Testis (tissue), 3 donors: ENCODE data around the gene FSD1. TPM values are rescaled to one million over a fixed set of nuclear protein-coding genes. Genes with fewer than 3 reads are reported as not detected.

Experiments used
- DNase-seq: peaks from one replicate; pipeline ENCODE4 v3.0.0-alpha.2; 2019
- H3K27ac ChIP-seq, 2 donors: fragments of 200-600 bp; sonication (generic); one replicate each; pipeline ENCODE4 v1.5.1; 2019
- H3K27me3 ChIP-seq: fragments of 200-600 bp; sonication (generic); one replicate; pipeline ENCODE4 v1.5.1; 2019
- H3K36me3 ChIP-seq: fragments of 200-600 bp; sonication (generic); one replicate; pipeline ENCODE4 v1.5.1; 2017; ENCODE audit warnings: low read depth; ENCODE audit errors: missing control alignments
- H3K4me1 ChIP-seq: fragments of 200-600 bp; sonication (generic); one replicate; pipeline ENCODE4 v1.5.1; 2019
- H3K4me3 ChIP-seq, 2 donors: fragments of 200-600 bp; sonication (generic); one replicate each; pipeline ENCODE4 v1.5.1; 2017 to 2019
- H3K9me3 ChIP-seq: fragments of 200-600 bp; sonication (generic); one replicate; pipeline ENCODE4 v1.5.1; 2017
- POLR2A ChIP-seq: fragments of 450-650 bp; IDR thresholded peaks from one replicate; pipeline ENCODE4 v1.6.1; 2017; ENCODE audit warnings: antibody characterized with exemption, mild to moderate bottlenecking, moderate library complexity
- WGBS, 2 donors: methylation state at CpG; one replicate each; pipeline ENCODE4 v1.1.5; 2018; 5-methylcytosine and 5-hydroxymethylcytosine counted together
- intact Hi-C: fragments of 100-400 bp; cut with DNase I; formaldehyde crosslinking; loops from one replicate; pipeline ENCODE4 v1.15.1; 2023; ENCODE audit warnings: low total_unique reads
- polyA plus RNA-seq: library from polyadenylated mRNA; stranded (reverse); fragments of 350-450 nt; fragmentation: Illumina TruSeq; extraction: RNeasy Lipid Tissue Mini Kit (QIAGEN cat#74804); gene quantifications from one replicate; pipeline ENCODE4 v1.2.3, GENCODE V29; 2014; ENCODE audit warnings: low read depth, low replicate concordance; ENCODE audit not compliant: insufficient read depth
- total RNA-seq, 2 donors: library from RNA; depleted of rRNA; stranded (reverse); fragments of >200 nt; gene quantifications; one replicate each; pipeline ENCODE4 v1.2.3, GENCODE V29; 2016
- TF ChIP-seq, protein P1 (sequence below), 3 experiments: fragments of 450-650 bp in 2 of 3; fragments of 200-600 bp in 1 of 3; sonication (generic) in 1 of 3; IDR thresholded peaks; one replicate each; pipeline ENCODE4 v1.5.1; 2016 to 2019; ENCODE audit warnings: antibody characterized with exemption in 3 of 3, mild to moderate bottlenecking in 2 of 3, moderate library complexity in 1 of 3

The FSD1 gene
- total and polyA plus RNA-seq, 3 donors from 2014 or later: 18.2 to 24.9 (median 24.1) TPM

DNA sequence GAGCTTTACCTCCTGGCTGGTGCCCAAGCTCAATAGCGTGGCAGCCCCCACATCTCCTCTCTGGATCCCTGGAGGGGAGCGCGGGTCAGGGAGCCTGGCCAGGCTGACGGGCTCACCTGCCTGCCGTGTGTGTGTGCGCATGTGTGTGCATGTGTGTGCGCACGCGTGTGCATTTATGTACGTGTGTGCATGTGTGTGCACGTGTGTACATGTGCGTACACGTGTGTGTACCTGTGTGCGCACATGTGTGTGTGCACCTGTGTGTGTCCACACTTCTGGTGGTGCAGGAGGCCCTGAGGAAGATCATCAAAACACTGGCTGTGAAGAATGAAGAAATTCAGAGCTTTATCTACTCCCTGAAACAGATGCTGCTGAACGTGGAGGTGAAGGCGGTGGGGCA is 1.3 kb downstream of the FSD1 start:
- no peak for TF ChIP-seq POLR2A
- TF ChIP-seq, protein P1, sequence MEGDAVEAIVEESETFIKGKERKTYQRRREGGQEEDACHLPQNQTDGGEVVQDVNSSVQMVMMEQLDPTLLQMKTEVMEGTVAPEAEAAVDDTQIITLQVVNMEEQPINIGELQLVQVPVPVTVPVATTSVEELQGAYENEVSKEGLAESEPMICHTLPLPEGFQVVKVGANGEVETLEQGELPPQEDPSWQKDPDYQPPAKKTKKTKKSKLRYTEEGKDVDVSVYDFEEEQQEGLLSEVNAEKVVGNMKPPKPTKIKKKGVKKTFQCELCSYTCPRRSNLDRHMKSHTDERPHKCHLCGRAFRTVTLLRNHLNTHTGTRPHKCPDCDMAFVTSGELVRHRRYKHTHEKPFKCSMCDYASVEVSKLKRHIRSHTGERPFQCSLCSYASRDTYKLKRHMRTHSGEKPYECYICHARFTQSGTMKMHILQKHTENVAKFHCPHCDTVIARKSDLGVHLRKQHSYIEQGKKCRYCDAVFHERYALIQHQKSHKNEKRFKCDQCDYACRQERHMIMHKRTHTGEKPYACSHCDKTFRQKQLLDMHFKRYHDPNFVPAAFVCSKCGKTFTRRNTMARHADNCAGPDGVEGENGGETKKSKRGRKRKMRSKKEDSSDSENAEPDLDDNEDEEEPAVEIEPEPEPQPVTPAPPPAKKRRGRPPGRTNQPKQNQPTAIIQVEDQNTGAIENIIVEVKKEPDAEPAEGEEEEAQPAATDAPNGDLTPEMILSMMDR (IDR thresholded peaks at IDR 0.05): no peak
- intact Hi-C loops: no loop called here
- H3K4me1 ChIP-seq: no peaks in the 10 kb centered on the region
- no peaks in the 10 kb centered on the region for H3K27me3 ChIP-seq
- no peaks in the 10 kb centered on the region for H3K9me3 ChIP-seq
- 64 to 73% methylated on average over 7 to 16 of the region's 16 CpGs for WGBS, 2 donors
- no peak for DNase-seq
- no peaks in the 10 kb centered on the region for H3K36me3 ChIP-seq
- H3K4me3 ChIP-seq: no peak overlapping the region
- no peak overlapping the region for H3K27ac ChIP-seq

DNA sequence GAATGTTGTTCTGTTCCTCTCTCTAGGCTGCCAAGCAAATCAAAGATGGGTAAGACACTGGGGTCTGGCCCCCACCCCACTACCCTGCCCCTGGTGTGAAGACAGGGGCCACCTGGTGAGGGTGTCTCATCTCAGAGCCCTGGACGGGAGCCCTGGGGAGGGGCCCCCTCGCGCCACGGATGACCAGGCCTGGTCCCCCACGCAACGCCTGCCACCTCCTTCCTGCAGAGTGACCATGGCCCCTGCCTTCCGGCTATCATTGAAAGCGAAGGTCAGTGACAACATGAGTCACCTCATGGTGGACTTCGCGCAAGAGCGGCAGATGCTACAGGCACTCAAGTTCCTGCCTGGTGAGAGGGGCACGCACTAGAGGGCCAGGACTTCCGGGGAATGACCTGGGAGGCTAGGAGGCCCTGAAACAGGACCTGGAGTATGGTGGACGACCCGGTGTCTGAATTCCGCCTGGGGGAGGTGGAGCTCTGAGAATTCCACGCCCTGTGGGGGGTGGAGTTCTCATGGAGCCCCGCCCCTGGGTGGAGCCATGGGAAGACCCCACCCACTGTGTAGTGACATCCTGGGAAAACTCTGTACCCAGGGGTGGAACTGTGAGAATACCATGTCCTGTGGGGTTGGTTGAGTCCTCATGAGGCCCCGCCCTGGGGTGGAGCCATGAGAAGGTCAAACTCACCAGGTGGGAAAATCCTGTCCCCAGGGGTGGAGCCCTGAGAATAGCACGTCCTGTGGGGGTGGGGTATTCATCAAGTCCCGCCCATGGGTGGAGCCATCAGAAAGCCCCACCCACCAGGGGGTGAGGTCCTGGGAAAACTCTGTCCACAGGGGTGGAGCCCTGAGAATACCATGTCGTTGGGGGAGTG is 6.1 kb downstream of the FSD1 start:
- WGBS, 2 donors: 80 to 92% methylated on average over 15 to 22 of the region's 22 CpGs
- Histone ChIP-seq H3K27ac (no peak overlapping the region), H3K27me3 (no peaks in the 10 kb centered on the region), H3K4me1 (peaks cover 4% of the 10 kb centered on the region), H3K4me3 (no peak overlapping the region), H3K9me3 (no peaks in the 10 kb centered on the region), H3K36me3 (no peaks in the 10 kb centered on the region)
- DNase-seq: peak; percentile 57
- intact Hi-C loops: no loop called here
- TF ChIP-seq, protein P1 (IDR thresholded peaks at IDR 0.05): no peak
- no peak for TF ChIP-seq POLR2A

DNA sequence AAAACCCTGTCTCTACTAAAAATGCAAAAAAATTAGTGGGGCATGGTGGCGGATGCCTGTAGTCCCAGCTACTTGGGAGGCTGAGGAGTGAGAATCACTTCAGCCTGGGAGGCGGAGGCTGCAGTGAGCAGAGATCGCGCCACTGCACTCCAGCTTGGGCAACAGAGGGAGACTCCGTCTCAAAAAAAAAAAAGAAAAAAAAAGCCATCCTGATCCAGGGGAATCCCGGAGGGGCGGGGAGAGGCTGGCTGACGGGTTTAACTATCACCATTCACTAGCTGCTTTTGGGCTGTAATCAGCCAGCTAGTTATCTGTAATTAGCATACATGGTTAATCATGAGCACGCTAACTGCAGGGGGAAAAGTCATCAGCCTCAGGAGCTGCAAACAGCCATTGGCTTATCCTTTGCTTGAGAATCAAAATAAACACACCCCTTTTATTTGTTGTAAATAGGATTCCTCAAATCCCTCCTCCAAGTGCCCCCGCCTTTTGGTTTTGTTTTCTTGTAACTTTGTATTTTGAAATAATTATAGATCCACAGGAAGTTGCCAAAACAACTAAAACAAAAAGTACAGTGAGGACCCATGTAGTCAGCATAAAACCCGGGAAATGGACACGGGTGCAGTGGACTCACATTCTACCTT is 9.6 kb downstream of the FSD1 start:
- WGBS, 2 donors: 43 to 61% methylated on average over 12 of the region's 12 CpGs

DNA sequence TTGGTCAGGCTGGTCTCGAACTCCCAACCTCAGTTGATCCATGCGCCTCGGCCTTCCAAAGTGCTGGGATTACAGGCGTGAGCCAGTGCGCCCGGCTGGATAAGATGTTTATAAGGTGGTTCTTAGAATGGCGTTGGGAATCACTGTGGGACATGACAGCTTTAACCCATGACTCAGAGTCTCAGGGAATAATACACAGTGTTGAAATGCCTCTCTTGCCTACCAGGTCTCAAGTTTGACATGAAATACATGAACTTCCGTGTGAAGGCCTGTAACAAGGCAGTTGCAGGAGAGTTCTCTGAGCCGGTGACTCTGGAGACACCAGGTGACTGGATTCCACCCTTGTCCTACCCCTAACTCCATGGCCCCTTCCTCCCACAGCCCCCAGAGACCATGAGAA is 12.6 kb downstream of the FSD1 start:
- H3K27me3 ChIP-seq: no peaks in the 10 kb centered on the region
- intact Hi-C loops: no loop called here
- H3K36me3 ChIP-seq: no peaks in the 10 kb centered on the region
- H3K27ac ChIP-seq: no peak overlapping the region
- H3K4me1 ChIP-seq: peaks cover 4% of the 10 kb centered on the region
- 89 to 92% methylated on average over 9 of the region's 9 CpGs for WGBS, 2 donors
- no peak for DNase-seq
- TF ChIP-seq POLR2A: no peak
- TF ChIP-seq, protein P1 (IDR thresholded peaks at IDR 0.05): no peak
- H3K4me3 ChIP-seq: no peak overlapping the region
- H3K9me3 ChIP-seq: no peaks in the 10 kb centered on the region

More for the DNA sequence above, 9.6 kb downstream of the FSD1 start:
- intact Hi-C loops: no loop called here
- Histone ChIP-seq H3K4me1 (peaks cover 4% of the 10 kb centered on the region), H3K36me3 (no peaks in the 10 kb centered on the region), H3K27me3 (no peaks in the 10 kb centered on the region), H3K27ac (no peak overlapping the region), H3K4me3 (no peak overlapping the region), H3K9me3 (no peaks in the 10 kb centered on the region)
- TF ChIP-seq POLR2A: no peak
- TF ChIP-seq, protein P1 (IDR thresholded peaks at IDR 0.05): no peak
- DNase-seq: peak; percentile 36
